ENCODE measurements around the gene CD38.
"Not testable (repeated sequence)": the region's sequence is repeated elsewhere in the genome, so short reads cannot be mapped to it uniquely, and the experiment has no call there.

DNA sequence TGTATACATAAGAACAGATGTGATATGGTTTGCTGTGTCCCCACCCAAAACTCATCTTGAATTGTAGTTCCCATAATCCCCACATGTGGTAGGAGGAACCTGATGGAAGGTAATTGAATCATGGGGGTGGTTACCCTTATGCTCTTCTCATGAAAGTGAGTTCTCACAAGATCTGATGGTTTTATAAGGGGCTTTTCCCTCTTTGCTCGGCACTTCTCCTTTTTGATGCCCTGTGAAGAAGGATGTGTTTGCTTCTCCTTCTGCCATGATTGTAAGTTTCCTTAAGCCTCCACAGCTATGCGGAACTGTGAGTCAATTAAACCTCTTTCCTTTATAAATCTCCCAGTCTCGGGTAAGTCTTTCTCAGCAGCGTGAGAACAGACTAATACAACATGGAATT is 83.1 kb downstream of the CD38 start:
- TF ChIP-seq, protein P1, sequence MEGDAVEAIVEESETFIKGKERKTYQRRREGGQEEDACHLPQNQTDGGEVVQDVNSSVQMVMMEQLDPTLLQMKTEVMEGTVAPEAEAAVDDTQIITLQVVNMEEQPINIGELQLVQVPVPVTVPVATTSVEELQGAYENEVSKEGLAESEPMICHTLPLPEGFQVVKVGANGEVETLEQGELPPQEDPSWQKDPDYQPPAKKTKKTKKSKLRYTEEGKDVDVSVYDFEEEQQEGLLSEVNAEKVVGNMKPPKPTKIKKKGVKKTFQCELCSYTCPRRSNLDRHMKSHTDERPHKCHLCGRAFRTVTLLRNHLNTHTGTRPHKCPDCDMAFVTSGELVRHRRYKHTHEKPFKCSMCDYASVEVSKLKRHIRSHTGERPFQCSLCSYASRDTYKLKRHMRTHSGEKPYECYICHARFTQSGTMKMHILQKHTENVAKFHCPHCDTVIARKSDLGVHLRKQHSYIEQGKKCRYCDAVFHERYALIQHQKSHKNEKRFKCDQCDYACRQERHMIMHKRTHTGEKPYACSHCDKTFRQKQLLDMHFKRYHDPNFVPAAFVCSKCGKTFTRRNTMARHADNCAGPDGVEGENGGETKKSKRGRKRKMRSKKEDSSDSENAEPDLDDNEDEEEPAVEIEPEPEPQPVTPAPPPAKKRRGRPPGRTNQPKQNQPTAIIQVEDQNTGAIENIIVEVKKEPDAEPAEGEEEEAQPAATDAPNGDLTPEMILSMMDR (conservative IDR thresholded peaks at IDR 0.05; ENCODE audit: low read depth, low read length): not testable (repeated sequence)
- not testable (repeated sequence) for TF ChIP-seq EZH2 (IDR thresholded peaks at IDR 0.05; ENCODE audit: borderline replicate concordance, low read depth, low read length, poor library complexity, severe bottlenecking)

Measured in A673 (cell line).